SH-SY5Y (cell line): ENCODE measurements around the gene CHN2.

Experiments used
- GATA2 ChIP-seq: IDR thresholded peaks from 2 replicates; pipeline ENCODE4 v1.6.1; 2011; ENCODE audit warnings: mild to moderate bottlenecking, low read depth, low read length
- GATA3 ChIP-seq: IDR thresholded peaks from 2 replicates; pipeline ENCODE4 v1.6.1; 2011; ENCODE audit warnings: low read depth, mild to moderate bottlenecking, low read length, moderate library complexity

Gene CHN2

GRCh38 chr7:29290829-29291228, 96.3 kb downstream of the CHN2 start:
- no peak for TF ChIP-seq GATA3

GRCh38 chr7:29291723-29292618, 97.4 kb downstream of the CHN2 start:
- TF ChIP-seq GATA3 (no peak), GATA2 (no peak)

GRCh38 chr7:29292886-29293658, 98.5 kb downstream of the CHN2 start:
- TF ChIP-seq GATA3: no peak
- no peak for TF ChIP-seq GATA2

- no peak for TF ChIP-seq GATA2
- no peak for TF ChIP-seq GATA3
These were observed 101.8 kb downstream of the CHN2 start for GRCh38 chr7:29296421-29296820.

- TF ChIP-seq GATA2: no peak
- TF ChIP-seq GATA3: no peak
These were observed 102.8 kb downstream of the CHN2 start for GRCh38 chr7:29297194-29297890.

- TF ChIP-seq GATA2: no peak
- TF ChIP-seq GATA3: no peak
These were observed 104.5 kb downstream of the CHN2 start for GRCh38 chr7:29299086-29299485.

- TF ChIP-seq GATA2 (no peak), GATA3 (no peak)
These were observed 105.5 kb downstream of the CHN2 start for GRCh38 chr7:29300026-29300480.

- TF ChIP-seq GATA2: no peak
- TF ChIP-seq GATA3: no peak
These were observed 106.1 kb downstream of the CHN2 start for GRCh38 chr7:29300649-29301048.

- TF ChIP-seq GATA2: no peak
- TF ChIP-seq GATA3: no peak
These were observed 108.3 kb downstream of the CHN2 start for GRCh38 chr7:29302666-29303395.

- TF ChIP-seq GATA3: no peak
- peak; percentile 47; the same call in 1 of the 2 replicates for TF ChIP-seq GATA2
These were observed 110.2 kb downstream of the CHN2 start for GRCh38 chr7:29304756-29305155.

- TF ChIP-seq GATA3 (no peak), GATA2 (no peak)
These were observed 111.9 kb downstream of the CHN2 start for GRCh38 chr7:29306319-29306991.

- TF ChIP-seq GATA2: no peak
- no peak for TF ChIP-seq GATA3
These were observed 113.8 kb downstream of the CHN2 start for GRCh38 chr7:29308424-29308823.
